GM12892 (cell line): ENCODE measurements around the gene STXBP3.

Source experiments
- POLR2A ChIP-seq: IDR thresholded peaks from 2 replicates; pipeline ENCODE4 v1.6.1; 2011; ENCODE audit warnings: low read depth, low read length, control low read depth
- POLR2AphosphoS5 ChIP-seq: IDR thresholded peaks from 2 replicates; pipeline ENCODE4 v1.6.1; 2011; ENCODE audit warnings: low read depth, low read length, control low read depth
- TAF1 ChIP-seq: IDR thresholded peaks from 2 replicates; pipeline ENCODE4 v1.6.1; 2011; ENCODE audit warnings: low read depth, mild to moderate bottlenecking, control low read depth, low read length, borderline replicate concordance

- TF ChIP-seq POLR2A (no peak), POLR2AphosphoS5 (no peak), TAF1 (no peak)
Observed at GRCh38 chr1:108716437-108717230, 29.8 kb upstream of the STXBP3 start.
